SJSA1 (cell line): ENCODE measurements around the gene LPP. TPM values are rescaled to one million over a fixed set of nuclear protein-coding genes. Genes with fewer than 3 reads are reported as not detected.

Experiments used
- DNase-seq, 2 experiments: peaks; one replicate each; pipeline ENCODE4 v3.0.0-alpha.2; 2015 to 2020; ENCODE audit warnings: low spot score in 2 of 2, low read depth in 1 of 2
- H3K27ac ChIP-seq: fragments of 250-450 bp; sonication (Bioruptor Pico); 2 replicates; pipeline ENCODE4 v1.5.1; 2020; ENCODE audit warnings: mild to moderate bottlenecking, moderate library complexity
- H3K27me3 ChIP-seq: fragments of 250-450 bp; sonication (Bioruptor Pico); replicated peaks from 2 replicates; pipeline ENCODE4 v1.5.1; 2020; ENCODE audit warnings: mild to moderate bottlenecking, moderate library complexity
- H3K36me3 ChIP-seq: fragments of 250-450 bp; sonication (Bioruptor Pico); 2 replicates; pipeline ENCODE4 v1.5.1; 2020; ENCODE audit warnings: mild to moderate bottlenecking
- H3K4me1 ChIP-seq: fragments of 250-450 bp; sonication (Bioruptor Pico); replicated peaks from 2 replicates; pipeline ENCODE4 v1.6.1; 2021; ENCODE audit warnings: mild to moderate bottlenecking
- H3K4me3 ChIP-seq: fragments of 250-450 bp; sonication (Bioruptor Pico); 2 replicates; pipeline ENCODE4 v1.5.1; 2020; ENCODE audit warnings: mild to moderate bottlenecking
- H3K9me3 ChIP-seq: fragments of 250-450 bp; sonication (Bioruptor Pico); replicated peaks from 2 replicates; pipeline ENCODE4 v1.5.1; 2020; ENCODE audit warnings: mild to moderate bottlenecking
- total RNA-seq: library from RNA; depleted of rRNA; stranded (reverse); fragments of >200 nt; shearing (Covaris generic); gene quantifications from 2 replicates; pipeline ENCODE4 v1.2.3, GENCODE V29; 2014

Gene LPP
- total RNA-seq, 1 experiment from 2014 or later: 132 TPM

- Histone ChIP-seq H3K4me1 (peaks cover 32% of the 10 kb centered on the region), H3K9me3 (no peaks in the 10 kb centered on the region), H3K4me3 (no peak overlapping the region), H3K27ac (no peak overlapping the region), H3K36me3 (peaks cover 33% of the 10 kb centered on the region), H3K27me3 (no peaks in the 10 kb centered on the region)
- no peak for DNase-seq
Observed at GRCh38 chr3:188544012-188544411, 390.1 kb downstream of the LPP start.

GRCh38 chr3:188546835-188547670 lies 393.1 kb downstream of the LPP start:
- Histone ChIP-seq H3K27me3 (no peaks in the 10 kb centered on the region), H3K27ac (peak overlapping the region; percentile 55), H3K36me3 (peaks cover 31% of the 10 kb centered on the region), H3K4me1 (peaks cover 30% of the 10 kb centered on the region), H3K9me3 (no peaks in the 10 kb centered on the region), H3K4me3 (no peak overlapping the region)
- peak in 1 of 2 experiments; percentile 78 for DNase-seq

DNA sequence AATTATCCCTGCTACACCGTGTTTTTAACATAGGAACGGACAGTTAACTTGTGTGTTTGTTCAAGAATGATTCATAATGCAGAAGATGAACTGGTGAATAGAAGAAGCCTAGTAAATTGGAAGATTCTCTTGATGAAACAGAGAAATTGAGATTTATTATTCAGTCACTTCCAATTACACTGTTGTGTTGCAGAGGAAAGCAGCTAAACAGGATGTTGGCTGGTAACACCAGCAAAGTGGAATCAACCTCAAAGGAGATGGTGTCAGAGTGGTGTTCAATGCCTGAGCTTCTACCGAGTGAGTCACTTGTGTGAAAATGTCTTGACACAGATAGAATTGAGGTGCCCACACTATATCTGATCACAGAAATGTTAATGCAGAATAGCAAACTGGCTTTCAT lies 399.6 kb downstream of the LPP start:
- Histone ChIP-seq H3K4me3 (no peak overlapping the region), H3K4me1 (peaks cover 20% of the 10 kb centered on the region), H3K27ac (no peak overlapping the region), H3K9me3 (no peaks in the 10 kb centered on the region), H3K36me3 (peaks cover 14% of the 10 kb centered on the region), H3K27me3 (no peaks in the 10 kb centered on the region)
- no peak for DNase-seq

GRCh38 chr3:188554404-188554803 lies 400.4 kb downstream of the LPP start:
- Histone ChIP-seq H3K36me3 (peaks cover 9% of the 10 kb centered on the region), H3K27ac (no peak overlapping the region)
- no peak for DNase-seq

DNA sequence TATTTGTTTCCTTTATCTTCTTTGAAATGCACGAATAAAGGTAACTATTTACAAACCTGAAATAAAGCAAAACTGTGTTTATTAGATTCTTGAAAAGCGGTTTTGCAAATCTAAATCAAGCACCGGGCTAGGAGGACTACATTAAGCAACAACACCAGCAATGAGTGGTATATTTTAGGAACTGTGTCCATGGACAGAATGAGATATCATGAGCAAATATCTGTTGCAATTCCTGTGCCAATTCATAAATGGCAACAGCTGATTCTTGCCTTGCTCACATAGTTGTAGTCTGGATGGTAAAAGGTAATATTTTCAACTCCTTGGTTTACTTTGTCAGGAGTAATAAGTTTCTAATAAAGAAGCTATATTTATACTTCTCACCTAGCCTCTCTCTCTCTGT lies 403.3 kb downstream of the LPP start:
- H3K4me3 ChIP-seq: no peak overlapping the region
- no peaks in the 10 kb centered on the region for H3K9me3 ChIP-seq
- DNase-seq: no peak
- H3K36me3 ChIP-seq: peaks cover 7% of the 10 kb centered on the region; the same call in 1 of the 2 replicates
- no peak overlapping the region for H3K27ac ChIP-seq
- peaks cover 27% of the 10 kb centered on the region for H3K4me1 ChIP-seq
- H3K27me3 ChIP-seq: no peaks in the 10 kb centered on the region

More at GRCh38 chr3:188554404-188554803, 400.4 kb downstream of the LPP start:
- H3K27me3 ChIP-seq: no peaks in the 10 kb centered on the region
- peaks cover 27% of the 10 kb centered on the region for H3K4me1 ChIP-seq
- H3K9me3 ChIP-seq: no peaks in the 10 kb centered on the region
- no peak overlapping the region for H3K4me3 ChIP-seq

- H3K27me3 ChIP-seq: no peaks in the 10 kb centered on the region
- peak overlapping the region; percentile 6 for H3K27ac ChIP-seq
- H3K4me1 ChIP-seq: peaks cover 25% of the 10 kb centered on the region
- no peak overlapping the region for H3K4me3 ChIP-seq
- DNase-seq: peak in 1 of 2 experiments; percentile 24
- no peaks in the 10 kb centered on the region for H3K9me3 ChIP-seq
- H3K36me3 ChIP-seq: peaks cover 14% of the 10 kb centered on the region; the same call in 1 of the 2 replicates
Observed at GRCh38 chr3:188558343-188559071, 404.6 kb downstream of the LPP start.

GRCh38 chr3:188559072-188559429 lies 405.1 kb downstream of the LPP start:
- H3K27me3 ChIP-seq: no peaks in the 10 kb centered on the region
- H3K36me3 ChIP-seq: peaks cover 11% of the 10 kb centered on the region; the same call in 1 of the 2 replicates
- no peak for DNase-seq
- H3K27ac ChIP-seq: peak overlapping the region; percentile 6
- no peaks in the 10 kb centered on the region for H3K9me3 ChIP-seq
- no peak overlapping the region for H3K4me3 ChIP-seq
- H3K4me1 ChIP-seq: peaks cover 20% of the 10 kb centered on the region

- Histone ChIP-seq H3K27me3 (no peaks in the 10 kb centered on the region), H3K4me3 (no peak overlapping the region), H3K4me1 (peaks cover 12% of the 10 kb centered on the region), H3K27ac (no peak overlapping the region), H3K36me3 (peaks cover 11% of the 10 kb centered on the region; the same call in 1 of the 2 replicates), H3K9me3 (no peaks in the 10 kb centered on the region)
- no peak for DNase-seq
Observed at GRCh38 chr3:188559856-188560255, 405.9 kb downstream of the LPP start.

- no peaks in the 10 kb centered on the region for H3K27me3 ChIP-seq
- H3K4me1 ChIP-seq: peaks cover 12% of the 10 kb centered on the region
- no peak overlapping the region for H3K27ac ChIP-seq
- no peak overlapping the region for H3K4me3 ChIP-seq
- no peaks in the 10 kb centered on the region for H3K9me3 ChIP-seq
- no peak for DNase-seq
- H3K36me3 ChIP-seq: peaks cover 11% of the 10 kb centered on the region; the same call in 1 of the 2 replicates
Observed at GRCh38 chr3:188562144-188562543, 408.2 kb downstream of the LPP start.

DNA sequence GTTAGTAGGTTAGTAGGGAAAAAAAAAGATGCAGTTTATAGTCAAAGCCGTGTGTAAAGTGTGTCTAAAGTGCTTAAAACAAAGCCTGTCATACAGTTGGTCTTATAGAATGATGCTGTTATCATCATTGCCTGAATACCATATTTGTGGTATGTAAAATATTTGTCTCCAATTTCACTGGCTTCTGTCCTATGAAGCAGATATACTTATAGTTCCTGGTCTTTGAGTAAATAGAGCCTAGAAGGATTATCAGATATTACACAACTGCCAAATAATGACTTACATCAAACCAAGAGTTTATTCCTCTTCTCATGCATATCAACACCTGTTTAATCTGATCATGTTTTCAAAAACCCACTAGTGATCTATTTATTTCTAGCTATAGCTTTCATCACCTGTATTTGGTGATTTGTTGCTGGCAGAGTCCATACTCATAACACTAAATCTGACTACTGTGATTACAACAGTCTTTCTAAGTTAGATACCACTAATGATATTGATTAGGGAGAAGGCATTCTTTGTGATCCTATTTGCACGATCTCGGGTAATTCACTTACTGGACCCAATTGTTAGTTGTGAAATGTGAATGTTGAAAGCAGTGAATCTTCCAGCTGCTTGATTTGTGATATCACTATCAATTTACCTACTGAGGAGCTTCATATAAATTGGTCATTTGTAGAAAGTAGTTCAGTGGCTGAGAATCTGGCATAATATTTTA lies 413.7 kb downstream of the LPP start:
- peaks cover 3% of the 10 kb centered on the region; the same call in 1 of the 2 replicates for H3K36me3 ChIP-seq
- no peak for DNase-seq
- H3K27ac ChIP-seq: no peak overlapping the region
- H3K4me3 ChIP-seq: no peak overlapping the region
- peaks cover 29% of the 10 kb centered on the region for H3K4me1 ChIP-seq
- H3K9me3 ChIP-seq: no peaks in the 10 kb centered on the region
- no peaks in the 10 kb centered on the region for H3K27me3 ChIP-seq

GRCh38 chr3:188568736-188569135 lies 414.8 kb downstream of the LPP start:
- Histone ChIP-seq H3K9me3 (no peaks in the 10 kb centered on the region), H3K4me3 (no peak overlapping the region), H3K36me3 (no peaks in the 10 kb centered on the region), H3K4me1 (peaks cover 29% of the 10 kb centered on the region), H3K27ac (peak overlapping the region; percentile 16; the same call in 1 of the 2 replicates), H3K27me3 (no peaks in the 10 kb centered on the region)
- peak in 1 of 2 experiments; percentile 34 for DNase-seq

DNA sequence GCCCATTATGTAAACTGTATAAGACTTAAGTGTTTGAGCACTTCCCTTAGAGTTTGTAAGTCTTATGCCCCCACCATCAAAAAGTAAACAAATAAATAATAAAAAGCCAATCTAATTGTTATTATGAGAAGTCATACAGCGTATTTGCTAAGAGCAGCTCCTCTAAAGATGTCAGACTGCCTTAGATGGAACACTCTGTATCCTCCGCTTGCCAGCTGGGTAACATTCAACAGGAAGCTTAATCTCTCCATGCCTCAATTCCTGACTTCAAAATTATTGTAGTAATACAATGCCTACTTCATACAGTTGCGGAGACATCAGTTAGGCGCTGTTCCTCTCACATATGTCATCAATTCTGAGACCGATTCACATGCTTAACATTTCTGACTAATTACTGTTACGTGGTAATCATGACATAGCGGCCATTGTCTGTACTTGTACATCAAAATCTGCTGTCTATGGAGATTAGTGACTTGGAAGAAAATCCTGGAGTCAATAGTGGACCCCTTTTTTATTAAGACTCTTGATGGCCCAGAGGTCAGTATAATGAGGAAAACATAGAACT lies 417.7 kb downstream of the LPP start:
- H3K4me1 ChIP-seq: peaks cover 29% of the 10 kb centered on the region
- no peaks in the 10 kb centered on the region for H3K27me3 ChIP-seq
- H3K27ac ChIP-seq: no peak overlapping the region
- no peaks in the 10 kb centered on the region for H3K9me3 ChIP-seq
- DNase-seq: no peak
- H3K4me3 ChIP-seq: no peak overlapping the region
- H3K36me3 ChIP-seq: peaks cover 8% of the 10 kb centered on the region; the same call in 1 of the 2 replicates

DNA sequence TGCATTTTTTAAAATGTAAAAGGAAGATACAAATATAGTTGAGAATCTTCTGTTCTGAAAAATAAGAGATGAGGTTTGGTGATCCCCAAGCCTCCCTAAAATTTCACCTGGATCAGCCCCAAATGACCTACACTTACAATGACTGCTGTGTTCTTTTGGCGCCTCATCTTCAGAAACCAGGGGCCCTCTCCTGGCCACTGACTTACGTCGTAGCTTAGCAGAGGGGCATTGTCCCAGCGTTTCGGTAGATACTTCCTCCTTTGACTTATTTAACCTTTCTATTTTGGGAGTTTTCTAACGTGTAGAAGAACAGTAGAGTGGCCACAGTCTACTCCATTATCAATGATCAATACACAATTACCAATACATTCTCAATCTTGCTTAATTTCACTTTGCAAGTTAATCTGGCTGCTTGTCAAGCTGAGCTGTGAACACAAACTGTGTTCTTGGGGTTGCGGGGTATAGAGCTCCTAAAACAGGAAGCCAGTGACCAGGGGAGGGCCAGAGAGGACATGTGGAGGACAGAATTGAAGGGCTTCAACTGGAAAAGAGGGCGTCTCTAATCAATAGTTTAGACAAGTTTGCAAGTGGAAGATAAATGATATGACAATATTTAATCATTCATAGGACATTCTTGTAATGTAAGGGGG lies 419.5 kb downstream of the LPP start:
- Histone ChIP-seq H3K4me3 (no peak overlapping the region), H3K4me1 (peaks cover 26% of the 10 kb centered on the region), H3K27ac (no peak overlapping the region), H3K9me3 (no peaks in the 10 kb centered on the region), H3K27me3 (no peaks in the 10 kb centered on the region), H3K36me3 (peaks cover 8% of the 10 kb centered on the region; the same call in 1 of the 2 replicates)
- DNase-seq: no peak
